ENCODE measurements around the gene FADS3.

The FADS3 gene, protein sequence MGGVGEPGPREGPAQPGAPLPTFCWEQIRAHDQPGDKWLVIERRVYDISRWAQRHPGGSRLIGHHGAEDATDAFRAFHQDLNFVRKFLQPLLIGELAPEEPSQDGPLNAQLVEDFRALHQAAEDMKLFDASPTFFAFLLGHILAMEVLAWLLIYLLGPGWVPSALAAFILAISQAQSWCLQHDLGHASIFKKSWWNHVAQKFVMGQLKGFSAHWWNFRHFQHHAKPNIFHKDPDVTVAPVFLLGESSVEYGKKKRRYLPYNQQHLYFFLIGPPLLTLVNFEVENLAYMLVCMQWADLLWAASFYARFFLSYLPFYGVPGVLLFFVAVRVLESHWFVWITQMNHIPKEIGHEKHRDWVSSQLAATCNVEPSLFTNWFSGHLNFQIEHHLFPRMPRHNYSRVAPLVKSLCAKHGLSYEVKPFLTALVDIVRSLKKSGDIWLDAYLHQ

DNA sequence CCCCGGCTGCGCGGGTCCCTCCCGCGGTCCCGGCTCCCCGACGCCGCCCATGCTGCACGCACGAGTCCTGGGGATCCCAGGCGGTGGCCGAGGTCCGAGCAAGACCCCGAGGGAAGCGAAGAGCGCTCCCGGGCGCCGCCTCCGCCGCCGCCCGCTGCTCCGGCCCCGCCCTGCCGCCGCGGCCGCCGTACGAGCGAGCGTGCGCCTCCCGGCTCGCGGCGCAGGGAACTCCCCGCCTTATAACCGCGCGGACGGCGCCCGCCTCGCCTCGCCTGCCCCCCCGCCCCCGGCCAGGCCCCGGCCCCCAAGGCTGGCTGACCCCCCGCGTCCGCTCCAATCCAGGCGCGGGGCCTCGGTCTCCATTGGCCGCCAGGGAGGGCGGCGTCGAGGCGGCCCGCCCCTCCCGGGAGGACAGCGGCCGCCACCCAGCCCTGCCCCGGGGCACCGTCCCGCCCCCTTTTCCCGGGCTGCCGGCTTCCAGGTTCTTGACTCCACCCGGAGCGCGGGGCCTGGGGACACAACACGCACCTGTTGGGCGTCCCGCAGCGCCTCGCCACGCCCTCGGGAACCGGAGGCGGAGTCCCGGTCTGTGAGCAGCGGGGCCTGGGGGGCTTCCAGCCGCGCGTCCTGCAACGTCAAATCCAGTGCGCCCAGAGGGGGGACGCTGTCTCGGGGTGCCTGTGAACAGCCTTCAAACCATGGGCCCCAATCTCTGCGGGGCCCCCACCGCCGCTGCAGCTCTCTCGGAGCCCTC is at the start of gene FADS3:
TSS of gene FADS3 (minus strand) at position 215 of the 754 bp plus-strand sequence. CDS start at position 51, 164 bp downstream.
- DNase-seq = no peak

DNA sequence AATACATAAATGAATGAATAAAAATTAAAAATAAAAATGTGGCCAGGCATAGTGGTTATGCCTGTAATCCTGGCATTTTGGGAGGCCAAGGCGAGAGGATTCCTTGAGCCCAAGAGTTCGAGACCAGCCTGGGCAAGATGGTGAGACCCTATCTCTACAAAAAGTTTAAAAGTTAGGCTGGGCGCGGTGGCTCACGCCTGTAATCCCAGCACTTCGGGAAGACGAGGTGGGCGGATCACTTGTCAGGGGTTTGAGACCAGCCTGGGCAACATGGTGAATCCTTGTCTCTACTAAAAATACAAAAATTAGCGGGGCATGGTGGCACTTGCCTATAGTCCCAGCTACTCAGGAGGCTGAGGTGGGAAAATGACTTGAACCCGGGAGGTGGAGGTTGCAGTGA is 49.1 kb upstream of the FADS3 start:
- DNase-seq = no peak

DNA sequence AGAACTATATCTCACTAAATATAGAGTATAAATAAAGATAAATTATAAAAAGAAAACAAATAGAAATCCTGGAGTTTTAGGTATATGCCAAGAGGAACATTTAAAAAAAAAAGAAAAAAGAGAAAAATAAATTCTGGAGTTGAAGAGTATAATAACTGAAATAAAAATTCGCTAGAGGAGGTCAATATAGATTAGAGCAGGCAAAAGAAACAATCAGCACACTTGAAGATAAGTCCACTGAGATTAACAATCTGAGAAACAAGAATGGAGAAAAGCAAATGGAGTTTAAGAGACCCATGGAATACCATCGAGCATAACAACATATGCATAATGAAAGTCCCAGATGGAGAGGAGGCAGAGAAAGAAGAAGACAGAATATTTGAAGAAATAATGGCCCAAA is 44.5 kb upstream of the FADS3 start:
- no peak for DNase-seq

DNA sequence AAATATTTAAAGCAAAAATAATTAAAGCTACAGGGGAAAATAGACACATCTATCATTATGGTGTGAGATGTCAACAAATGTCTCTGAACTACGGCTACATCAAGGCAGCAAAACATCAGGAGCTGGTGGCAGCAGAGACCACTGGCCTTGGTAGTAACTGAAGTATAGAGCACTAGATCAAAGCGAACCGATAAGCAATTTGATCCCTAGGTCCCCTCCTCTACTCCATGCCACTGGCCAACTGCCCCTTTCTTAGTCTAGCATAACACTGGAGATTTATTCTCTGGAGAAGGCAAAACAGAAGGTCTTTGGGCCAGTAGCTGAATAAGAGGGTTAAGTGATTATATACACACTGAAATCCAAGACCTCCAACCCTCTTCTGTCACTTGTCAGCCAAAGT is 39.6 kb upstream of the FADS3 start:
- DNase-seq = no peak

DNA sequence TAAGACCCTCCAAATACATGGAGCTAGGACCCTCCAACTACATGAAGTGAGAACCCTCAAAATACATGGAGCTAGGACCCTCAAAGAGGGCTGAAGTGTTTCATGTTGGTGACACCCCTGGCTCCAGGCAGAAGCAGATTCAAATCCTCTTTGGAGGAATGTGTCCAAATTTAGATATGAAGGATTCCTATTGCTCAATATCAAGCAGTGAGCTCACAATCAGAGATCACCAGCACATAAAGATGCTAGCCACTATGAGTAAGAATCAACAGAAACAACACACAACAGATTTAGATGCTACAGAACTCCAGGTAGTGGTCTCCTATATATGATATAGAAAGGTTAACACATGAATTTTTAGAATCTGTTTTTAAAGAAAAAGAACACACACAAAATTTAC is 37.3 kb upstream of the FADS3 start:
- no peak for DNase-seq

DNA sequence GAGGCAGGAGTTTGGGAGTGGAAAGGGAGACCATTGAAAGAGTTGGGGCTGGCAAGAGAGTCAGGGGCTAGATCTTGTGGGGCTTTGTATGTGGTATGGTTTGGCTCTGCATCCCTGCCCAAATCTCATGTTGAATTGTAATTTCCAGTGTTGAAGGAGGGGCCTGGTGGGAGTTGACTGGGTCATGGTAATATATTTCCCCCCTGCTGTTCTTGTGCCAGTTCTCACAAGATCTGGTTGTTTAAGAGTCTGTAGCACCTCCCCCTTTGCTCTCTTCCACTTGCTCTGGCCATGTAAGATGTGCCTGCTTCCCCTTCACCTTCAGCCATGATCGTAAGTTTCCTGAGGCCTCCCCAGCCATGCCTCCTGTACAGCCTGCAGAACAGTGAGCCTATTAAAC is 36.2 kb upstream of the FADS3 start:
- no peak for DNase-seq

DNA sequence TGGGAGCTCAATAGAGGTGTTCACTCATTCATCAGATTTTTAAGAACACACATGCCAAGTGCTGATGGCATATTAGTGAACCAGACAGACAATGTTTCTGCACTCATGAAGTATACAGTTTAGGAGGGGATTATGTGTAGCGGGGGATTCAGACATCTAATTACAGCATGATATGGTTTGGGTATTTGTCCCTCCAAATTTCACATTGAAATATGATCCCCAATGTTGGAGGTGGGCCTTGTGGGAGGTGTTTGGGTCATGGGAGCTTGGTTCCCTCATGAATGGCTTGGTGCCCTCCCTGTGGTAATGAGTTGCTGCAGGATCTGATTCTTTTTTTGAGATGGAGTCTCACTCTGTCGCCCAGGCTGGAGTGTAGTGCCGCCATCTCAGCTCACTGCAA is 34.9 kb upstream of the FADS3 start:
- no peak for DNase-seq

DNA sequence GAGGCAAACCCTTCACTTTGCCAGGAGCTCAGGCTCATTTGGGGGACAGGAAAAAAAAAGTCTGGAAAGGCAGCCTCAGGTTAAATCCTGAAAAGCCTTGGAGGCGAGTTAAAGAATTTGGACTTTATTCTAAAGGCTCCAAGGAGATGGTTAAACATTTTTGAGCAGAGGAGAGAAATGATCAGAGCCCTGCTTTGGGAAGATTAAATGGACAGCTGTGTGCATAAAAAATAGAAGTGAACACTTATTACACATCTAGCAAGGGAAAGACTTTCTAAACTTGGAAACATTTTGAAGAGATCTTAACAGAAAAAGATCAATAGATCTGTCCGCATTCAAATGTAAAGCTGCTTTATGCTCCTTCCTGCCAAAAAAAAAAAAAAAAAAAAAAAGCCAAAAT is 34.4 kb upstream of the FADS3 start:
- no peak for DNase-seq

DNA sequence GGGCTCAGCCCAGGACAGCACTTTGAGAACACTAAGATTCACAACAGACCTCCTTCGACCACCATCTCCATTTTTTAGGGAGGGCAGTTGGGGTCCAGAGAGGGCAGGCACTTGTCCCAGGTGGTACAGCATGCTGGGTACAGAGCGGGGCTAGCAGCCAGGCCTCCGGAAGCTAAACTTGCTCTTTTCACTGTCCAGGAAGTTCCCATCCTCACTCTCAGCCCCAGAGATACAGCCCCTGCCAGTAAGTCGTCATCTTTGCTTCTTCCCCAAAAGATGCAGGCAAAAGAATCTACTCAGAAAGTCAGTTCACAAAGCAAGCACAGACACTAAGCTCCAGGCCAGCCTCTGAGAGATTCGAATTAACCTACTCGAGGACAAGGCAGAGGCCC is 32.7 kb upstream of the FADS3 start:
- no peak for DNase-seq

DNA sequence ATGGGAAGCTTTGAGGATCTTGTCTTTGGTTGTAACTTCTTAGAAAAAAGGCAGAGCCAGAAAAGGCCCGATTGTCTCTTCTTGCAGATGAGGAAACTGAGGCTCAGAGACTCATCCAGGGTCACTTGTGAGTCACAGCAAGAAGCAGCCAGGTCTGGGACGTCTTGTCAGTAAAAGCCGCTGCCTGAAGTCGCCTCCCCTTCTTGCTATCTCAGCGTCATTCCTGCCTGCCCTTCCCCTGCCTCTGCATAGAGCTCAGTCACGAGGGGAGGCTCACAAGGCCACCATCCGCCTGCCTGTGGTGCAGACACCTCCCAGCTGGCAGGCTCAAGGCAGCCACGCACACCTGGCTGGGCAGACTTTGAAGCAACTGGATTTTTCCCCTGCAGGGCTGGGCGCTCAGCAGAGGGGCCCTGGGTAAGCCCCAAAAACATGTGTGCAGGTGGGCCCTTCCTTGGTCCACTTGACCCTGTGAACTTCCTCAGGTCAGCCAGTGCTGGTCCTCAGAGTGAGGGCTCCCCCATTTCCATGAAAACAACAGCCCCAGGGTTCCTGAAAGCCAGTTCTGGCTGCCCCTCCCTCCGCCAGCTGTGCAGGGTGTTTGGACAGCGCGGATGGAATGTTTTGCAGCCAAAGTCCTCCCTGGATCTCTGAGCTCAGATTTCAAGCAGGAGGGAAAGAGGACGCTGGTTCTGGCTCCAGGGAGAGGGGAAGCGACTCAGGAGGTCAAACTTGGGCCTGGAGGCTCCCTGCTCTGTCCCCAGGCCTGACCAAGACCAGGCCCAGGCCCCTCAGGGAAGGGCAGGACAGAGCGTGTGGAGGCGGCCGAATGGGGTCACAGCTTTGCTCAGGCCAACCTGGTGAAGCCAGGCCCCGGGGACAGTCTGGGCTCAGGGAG is 32.1 kb upstream of the FADS3 start:
- DNase-seq = no peak

DNA sequence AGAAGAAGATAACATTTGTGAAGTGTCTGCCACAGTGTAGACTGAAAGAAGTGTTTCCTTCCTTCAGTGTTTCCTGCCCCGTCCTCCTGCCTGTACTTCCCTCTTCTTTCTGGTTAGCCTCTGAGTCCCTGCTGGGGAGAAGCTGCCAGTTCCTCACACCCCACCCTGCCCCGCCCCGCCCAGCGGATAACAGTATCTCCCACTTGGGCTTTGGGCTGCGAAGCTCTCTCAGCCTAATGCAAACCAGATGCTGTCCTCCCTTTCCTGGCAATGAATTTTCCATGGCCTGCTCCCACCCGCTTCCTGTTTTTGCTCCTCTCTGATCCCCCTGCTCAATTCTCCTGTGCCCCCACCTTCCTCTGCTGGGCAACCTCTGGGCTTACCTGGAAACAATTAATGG is 31.2 kb upstream of the FADS3 start:
- no peak for DNase-seq

DNA sequence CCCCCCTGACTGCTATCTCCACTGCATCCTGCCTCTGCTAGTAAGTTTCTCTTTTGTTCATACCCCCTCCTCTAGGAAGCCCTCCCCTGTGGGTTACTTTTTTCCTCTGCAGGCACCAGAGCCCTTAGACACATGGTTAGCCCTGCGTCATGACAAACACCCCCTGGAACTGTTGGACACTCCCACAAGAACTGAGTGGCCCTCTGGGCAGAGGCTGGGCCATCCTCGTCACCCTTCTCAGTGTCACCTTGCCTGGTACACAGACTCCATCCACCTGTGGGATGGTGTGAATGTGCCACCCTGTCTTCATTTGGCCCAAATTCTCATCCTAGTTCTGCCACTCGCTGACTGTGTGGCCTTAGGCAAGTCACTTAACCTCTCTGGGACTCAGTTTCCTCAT is 30.1 kb upstream of the FADS3 start:
- no peak for DNase-seq

DNA sequence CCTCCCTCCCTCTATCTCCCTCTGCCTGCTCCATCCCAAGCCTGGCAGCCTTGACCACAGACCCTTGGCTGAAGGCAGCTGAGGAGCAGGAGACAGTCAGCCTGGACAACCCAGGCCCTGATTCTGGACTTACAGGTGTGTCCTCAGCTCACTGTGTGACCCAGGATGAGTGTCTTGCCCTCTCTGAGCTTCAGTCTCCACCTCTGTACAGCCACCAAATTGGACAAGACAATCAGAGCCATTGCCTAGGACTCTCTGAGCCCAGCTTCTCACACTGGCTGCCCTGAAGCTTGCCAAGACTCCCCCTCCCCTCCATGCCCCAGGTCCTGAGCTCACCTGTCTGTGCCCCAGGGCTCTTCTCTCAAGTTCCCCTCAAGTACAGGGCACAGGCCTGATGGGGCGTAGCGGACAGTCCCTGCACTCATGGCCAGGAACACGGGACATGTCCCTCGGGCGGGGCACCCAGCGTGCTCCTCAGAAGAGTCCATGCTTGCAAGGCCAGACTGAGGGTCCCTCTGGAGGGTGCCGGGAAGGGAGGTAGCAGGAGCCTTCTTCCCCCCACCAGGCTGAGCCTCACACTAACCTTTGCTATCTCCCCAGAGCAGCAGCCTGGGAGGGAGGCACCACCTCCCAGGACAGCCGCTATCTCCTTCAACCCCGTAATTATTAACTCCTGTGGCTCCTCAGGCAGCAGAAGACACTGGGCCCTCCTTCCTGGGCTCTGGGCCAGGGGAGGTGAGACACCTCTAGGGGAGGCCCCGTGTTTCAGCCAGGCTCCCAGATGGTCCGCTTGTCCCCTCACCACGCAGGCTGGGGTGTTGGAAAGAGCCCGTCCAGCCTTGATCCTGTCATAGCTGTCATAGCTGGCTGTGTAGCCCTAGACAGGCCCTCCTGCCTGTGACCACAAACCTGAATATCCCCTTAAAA is 28.6 kb upstream of the FADS3 start:
- DNase-seq = no peak

DNA sequence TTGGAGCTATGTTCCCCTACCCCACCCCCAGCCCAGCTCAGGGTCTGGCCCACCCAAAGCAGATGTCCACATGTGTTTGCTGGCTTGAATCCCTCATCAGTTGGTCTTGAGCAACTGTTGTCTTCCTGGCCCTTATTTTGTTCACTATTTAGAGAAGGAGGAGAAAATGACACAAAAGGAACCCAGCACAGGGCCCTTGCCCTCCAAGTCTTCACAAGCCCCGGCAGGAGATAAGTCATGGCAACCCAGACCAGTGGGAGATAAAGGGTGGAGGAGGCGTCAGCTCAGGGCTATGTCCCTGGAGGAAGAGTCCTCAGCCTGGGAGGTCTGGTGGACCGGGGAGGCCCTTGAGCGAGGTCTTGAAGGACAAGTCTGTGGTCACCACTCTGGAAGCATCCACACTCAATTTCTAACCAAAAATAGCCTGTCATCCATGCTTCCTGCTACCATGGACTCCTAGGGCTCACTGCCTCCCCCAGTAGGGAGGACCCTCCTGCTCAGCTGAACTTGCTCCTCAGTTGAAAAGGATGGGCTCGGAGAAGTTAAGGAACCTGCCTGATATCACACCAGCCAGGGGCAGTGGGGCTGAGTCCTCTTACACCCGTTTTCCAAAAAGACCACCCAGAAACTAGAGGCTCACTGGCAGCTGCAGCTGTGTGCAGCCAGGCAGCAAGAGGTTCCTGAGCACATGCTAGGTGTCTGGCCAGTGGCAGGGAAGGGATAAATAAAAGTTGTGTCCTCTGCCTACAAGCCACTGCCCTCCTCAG is 27.8 kb upstream of the FADS3 start:
- DNase-seq = no peak

DNA sequence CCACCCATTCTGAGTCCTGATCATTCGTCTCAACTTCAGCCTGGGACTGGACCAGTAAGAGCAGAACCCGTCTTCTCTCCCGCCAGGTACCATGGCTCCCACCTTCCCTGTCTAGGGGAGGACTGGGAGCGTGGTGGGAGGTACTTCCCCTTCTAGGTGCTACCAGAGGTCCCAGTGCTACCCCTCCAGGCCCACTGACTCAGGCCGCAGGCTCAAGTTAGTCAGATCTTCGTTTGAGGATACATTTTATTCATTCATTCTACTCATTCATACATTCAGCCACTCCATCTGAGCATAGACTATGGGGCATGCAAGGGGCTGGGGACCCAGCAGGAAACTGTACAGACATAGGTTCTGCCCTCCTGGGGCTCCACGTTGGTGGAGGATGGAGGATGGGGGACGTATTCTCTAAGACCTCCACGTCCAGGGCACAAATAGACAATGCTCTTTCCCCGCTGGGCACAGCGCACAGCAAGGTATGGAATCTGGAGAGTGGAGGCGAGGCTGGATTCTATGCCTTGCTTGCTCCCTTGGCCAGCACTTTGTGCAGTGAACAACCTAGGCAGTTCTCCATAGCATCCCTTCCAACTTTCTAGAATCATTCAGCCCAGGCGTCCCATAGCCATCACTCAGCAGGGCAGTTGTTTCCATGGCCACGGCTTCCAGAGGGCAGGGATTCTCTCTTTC is 27.0 kb upstream of the FADS3 start:
- no peak for DNase-seq

DNA sequence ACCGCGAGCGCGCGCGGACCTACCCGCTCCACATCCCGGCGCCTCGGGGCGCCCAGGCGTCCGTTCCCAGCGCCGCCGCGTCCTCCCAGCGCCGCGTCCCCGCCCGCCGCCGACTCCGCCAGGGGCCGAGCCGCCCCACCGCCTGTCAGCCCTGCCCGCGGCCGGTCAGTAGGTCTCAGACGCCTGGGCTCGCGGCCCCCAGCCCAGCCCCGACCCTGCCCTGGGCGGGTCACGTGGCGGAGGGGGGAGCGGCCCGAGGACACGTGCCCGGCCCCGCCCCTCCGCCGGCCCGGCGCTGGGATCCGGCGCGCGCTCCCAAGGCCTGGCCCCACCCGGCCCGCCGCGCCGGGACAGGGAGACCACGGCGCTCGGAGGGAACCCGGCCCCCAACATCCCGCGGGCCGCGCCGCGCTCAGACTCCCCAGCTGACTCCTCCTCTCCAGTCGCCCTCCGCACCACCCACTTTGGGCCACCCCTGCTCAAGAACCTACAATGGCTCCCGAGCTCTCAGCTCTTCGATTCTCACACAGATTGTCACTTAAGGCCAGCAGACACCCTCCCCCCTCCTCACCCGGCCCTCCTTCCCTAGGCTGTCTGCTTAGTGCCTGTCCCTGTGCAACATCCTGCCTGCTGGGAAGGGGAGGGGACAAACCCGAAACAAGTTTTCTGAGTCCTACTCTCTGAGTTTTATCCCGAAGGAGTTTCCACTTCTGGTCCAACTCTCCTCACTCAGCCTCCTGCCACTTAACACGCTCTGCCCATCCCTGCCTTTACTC is 26.2 kb upstream of the FADS3 start, which contains the start of gene RAB3IL1:
TSS of gene RAB3IL1 (minus strand) at position 233 of the 776 bp plus-strand sequence. CDS start at position 34, 199 bp downstream.
- no peak for DNase-seq

DNA sequence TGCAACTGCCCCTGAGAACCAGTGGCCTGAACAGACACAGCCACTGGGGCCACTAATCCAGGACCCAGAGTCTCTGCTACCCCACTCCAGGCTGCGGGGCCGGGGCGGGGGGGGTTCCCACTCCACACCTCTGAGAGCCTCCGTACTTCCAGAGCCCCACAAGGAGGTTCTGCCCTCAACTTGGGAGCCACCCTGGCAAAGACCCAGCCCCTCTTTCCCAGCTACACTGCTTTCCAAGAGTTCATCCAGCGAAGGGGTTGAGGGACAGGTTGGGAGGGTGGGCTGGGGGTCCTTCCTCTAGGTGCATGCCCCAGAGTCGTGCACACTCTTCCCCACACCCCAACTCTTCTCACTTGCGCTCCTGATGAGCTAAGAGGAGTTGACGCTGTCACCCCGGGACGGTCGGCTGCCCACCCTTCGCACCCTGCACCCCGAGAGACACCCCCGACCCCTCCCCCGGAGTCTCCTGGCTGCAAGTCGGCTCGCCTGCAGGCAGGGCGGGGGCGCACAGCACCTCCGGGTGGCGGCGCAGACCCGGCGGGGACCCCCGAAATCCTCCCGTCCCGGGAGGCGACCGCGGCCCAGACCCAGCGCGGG is 25.5 kb upstream of the FADS3 start:
- no peak for DNase-seq

DNA sequence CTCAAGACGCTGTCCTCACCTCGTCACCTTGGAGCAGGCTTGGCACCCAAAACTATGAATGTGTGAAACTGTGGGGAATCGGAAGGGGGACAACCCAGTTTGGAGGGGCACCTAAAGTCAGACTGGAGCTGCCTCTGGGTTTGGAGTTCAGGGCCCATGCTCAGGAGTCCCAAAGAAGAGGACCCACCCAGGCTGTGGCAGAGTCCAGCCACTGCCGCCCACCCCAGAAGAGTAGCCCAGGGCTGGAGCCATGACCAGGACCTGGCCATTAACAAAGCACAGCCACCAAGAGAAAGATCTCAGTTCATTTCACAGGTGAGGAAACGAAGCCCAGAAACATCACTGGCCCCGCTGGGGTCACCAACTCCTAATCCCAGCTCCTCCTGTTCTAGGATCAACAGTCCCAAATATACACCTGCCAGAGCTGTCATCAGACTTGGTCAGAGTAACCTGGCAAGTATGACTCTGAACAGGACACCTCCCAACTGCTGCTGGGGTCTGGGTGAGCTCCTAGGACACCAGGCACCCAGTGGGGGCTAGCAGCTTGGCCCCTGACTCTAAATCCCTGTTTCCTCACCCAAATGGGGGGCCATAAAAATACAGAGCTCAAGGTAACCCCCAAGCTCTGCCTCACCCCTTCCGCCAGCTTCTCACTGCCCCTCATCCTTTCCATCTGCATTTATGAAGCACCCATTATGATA is 23.3 kb upstream of the FADS3 start:
- DNase-seq = no peak

Data from cerebellar nuclear complex (tissue), 1 donor.